ENCODE results near the gene BRINP3.

The BRINP3 gene

DNA sequence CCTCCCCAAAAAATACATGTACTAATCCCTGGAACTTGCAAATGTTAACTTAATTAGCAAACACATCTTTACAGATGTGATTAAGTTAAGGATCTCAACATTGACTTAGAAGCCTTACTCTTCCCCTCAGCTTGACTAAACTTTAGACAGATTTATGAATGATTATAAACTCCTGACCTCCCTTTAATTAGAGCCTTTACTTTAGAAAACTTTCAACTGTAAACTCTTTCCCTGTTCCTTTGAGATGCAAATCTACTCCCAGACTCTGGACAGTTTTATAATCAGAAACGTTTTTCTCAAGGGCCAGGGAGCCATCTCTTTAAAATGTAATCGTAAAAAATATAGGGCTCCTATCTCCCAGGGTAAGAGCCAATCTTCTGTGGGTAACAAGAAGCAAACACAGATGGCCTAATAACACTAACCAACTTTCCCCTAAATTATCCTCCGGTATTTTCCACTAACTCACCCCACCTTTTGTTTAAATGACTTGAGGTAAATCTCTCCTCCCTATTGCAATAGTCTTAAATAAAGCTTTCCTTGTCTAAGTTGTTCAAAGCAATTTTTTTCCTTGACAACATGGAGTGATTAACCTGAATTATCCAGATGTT lies 284.1 kb downstream of the BRINP3 start:
- H3K36me3 ChIP-seq (ENCODE audit: control insufficient read depth, insufficient read depth, low read length), result no peaks in the 10 kb centered on the region
- TF ChIP-seq, protein P1, sequence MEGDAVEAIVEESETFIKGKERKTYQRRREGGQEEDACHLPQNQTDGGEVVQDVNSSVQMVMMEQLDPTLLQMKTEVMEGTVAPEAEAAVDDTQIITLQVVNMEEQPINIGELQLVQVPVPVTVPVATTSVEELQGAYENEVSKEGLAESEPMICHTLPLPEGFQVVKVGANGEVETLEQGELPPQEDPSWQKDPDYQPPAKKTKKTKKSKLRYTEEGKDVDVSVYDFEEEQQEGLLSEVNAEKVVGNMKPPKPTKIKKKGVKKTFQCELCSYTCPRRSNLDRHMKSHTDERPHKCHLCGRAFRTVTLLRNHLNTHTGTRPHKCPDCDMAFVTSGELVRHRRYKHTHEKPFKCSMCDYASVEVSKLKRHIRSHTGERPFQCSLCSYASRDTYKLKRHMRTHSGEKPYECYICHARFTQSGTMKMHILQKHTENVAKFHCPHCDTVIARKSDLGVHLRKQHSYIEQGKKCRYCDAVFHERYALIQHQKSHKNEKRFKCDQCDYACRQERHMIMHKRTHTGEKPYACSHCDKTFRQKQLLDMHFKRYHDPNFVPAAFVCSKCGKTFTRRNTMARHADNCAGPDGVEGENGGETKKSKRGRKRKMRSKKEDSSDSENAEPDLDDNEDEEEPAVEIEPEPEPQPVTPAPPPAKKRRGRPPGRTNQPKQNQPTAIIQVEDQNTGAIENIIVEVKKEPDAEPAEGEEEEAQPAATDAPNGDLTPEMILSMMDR (IDR thresholded peaks at IDR 0.05; ENCODE audit: insufficient read depth, low read length, poor library complexity, severe bottlenecking), result no peak
- DNase-seq (ENCODE audit: extremely low read depth, insufficient read length), result no peak
- H3K4me3 ChIP-seq (replicated peaks; ENCODE audit: low read depth, low read length), result no peak overlapping the region
- H3K27me3 ChIP-seq (replicated peaks; ENCODE audit: control insufficient read depth, insufficient read depth, low read length), result no peaks in the 10 kb centered on the region

DNA sequence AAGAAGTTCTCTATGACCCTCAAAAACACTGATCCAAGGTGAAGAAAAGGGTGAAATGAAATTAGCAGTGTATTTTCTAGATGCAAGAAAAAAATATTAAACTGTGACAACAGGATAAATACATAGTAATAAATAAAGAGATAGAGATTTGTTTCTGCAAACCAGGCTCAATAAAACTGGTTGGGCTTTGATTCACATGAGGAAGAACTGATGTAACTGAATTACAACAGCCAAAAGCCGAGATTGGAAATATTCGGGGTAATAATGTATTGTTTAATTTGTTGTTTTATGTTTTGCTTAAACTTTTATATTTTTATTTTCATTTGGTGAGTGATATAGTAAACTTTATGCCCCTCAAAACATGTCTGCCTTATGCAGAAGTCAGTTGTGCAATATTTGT lies 285.0 kb downstream of the BRINP3 start:
- Histone ChIP-seq H3K36me3 (ENCODE audit: control insufficient read depth, insufficient read depth, low read length) (no peaks in the 10 kb centered on the region), H3K4me3 (replicated peaks; ENCODE audit: low read depth, low read length) (no peak overlapping the region), H3K27me3 (replicated peaks; ENCODE audit: control insufficient read depth, insufficient read depth, low read length) (no peaks in the 10 kb centered on the region)
- TF ChIP-seq, protein P1 (IDR thresholded peaks at IDR 0.05; ENCODE audit: insufficient read depth, low read length, poor library complexity, severe bottlenecking), result no peak
- no peak for DNase-seq (ENCODE audit: extremely low read depth, insufficient read length)

DNA sequence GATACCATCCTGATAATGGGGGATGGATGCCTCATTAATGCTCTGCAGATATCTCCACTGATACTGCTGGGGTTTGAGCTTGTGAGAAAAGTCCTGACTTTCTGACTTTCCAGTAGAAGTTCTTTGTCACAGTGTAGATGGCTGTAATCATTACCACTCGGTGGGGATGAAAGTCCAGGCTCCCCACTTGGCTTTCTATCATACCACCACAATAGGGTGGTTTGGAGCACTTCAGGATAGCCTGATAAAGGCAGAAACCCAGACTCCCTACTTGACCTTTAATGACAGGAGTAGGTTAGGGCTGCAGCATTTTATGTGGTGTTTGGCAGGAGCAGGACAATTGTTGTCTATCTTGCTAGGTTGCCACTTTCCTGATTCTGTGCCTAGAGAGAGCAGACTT lies 294.1 kb downstream of the BRINP3 start:
- DNase-seq (ENCODE audit: extremely low read depth, insufficient read length), result no peak
- TF ChIP-seq, protein P1 (IDR thresholded peaks at IDR 0.05; ENCODE audit: insufficient read depth, low read length, poor library complexity, severe bottlenecking), result no peak

GRCh38 chr1:190179817-190180216 lies 297.8 kb downstream of the BRINP3 start:
- Histone ChIP-seq H3K4me3 (replicated peaks; ENCODE audit: low read depth, low read length) (no peak overlapping the region), H3K36me3 (ENCODE audit: control insufficient read depth, insufficient read depth, low read length) (no peaks in the 10 kb centered on the region), H3K27me3 (replicated peaks; ENCODE audit: control insufficient read depth, insufficient read depth, low read length) (no peaks in the 10 kb centered on the region)
- TF ChIP-seq, protein P1 (IDR thresholded peaks at IDR 0.05; ENCODE audit: insufficient read depth, low read length, poor library complexity, severe bottlenecking), result no peak
- DNase-seq (ENCODE audit: extremely low read depth, insufficient read length), result no peak

More for the DNA sequence above, 294.1 kb downstream of the BRINP3 start:
- Histone ChIP-seq H3K36me3 (ENCODE audit: control insufficient read depth, insufficient read depth, low read length) (no peaks in the 10 kb centered on the region), H3K4me3 (replicated peaks; ENCODE audit: low read depth, low read length) (no peak overlapping the region), H3K27me3 (replicated peaks; ENCODE audit: control insufficient read depth, insufficient read depth, low read length) (no peaks in the 10 kb centered on the region)

DNA sequence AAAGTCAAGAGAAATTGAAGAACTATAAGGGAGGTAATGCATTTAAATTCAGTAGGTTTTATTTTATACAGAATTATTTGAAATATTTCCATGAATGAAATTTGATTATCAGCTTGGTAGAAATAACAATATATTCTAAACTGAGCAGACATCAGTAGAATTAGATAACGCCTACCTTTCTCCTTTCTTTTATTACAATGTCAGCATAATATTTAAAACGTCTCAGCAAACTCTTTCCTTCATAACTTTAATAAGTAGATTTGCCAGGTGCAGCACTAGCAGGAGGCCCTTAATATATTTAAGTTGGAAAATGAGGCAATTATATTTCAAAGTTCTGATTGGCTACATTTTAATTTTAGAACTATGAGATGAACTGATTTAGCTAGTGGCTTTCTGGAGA lies 298.8 kb downstream of the BRINP3 start:
- TF ChIP-seq, protein P1 (IDR thresholded peaks at IDR 0.05; ENCODE audit: insufficient read depth, low read length, poor library complexity, severe bottlenecking), result no peak
- DNase-seq (ENCODE audit: extremely low read depth, insufficient read length), result no peak
- no peaks in the 10 kb centered on the region for H3K36me3 ChIP-seq (ENCODE audit: control insufficient read depth, insufficient read depth, low read length)
- H3K27me3 ChIP-seq (replicated peaks; ENCODE audit: control insufficient read depth, insufficient read depth, low read length), result no peaks in the 10 kb centered on the region
- no peak overlapping the region for H3K4me3 ChIP-seq (replicated peaks; ENCODE audit: low read depth, low read length)

DNA sequence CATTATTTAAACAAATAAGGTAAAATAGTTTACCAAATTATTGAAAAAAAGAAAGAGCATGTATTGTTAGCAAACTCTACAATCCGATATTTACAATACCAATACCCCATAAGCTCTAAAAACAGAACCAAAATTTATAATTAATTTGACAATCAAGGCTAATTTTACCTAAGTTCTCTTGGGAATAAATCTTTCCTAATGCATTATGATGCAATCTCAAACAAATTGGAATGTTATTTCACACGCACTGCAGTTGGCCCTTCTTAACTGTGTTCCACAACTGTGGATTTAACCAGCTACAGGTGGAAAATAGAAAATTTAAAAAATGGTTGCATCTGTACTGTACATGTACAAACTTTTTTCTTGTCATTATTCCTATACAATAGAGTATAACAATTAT lies 300.1 kb downstream of the BRINP3 start:
- H3K4me3 ChIP-seq (replicated peaks; ENCODE audit: low read depth, low read length), result no peak overlapping the region

More for the DNA sequence above, 300.1 kb downstream of the BRINP3 start:
- Histone ChIP-seq H3K36me3 (ENCODE audit: control insufficient read depth, insufficient read depth, low read length) (no peaks in the 10 kb centered on the region), H3K27me3 (replicated peaks; ENCODE audit: control insufficient read depth, insufficient read depth, low read length) (no peaks in the 10 kb centered on the region)
- TF ChIP-seq, protein P1 (IDR thresholded peaks at IDR 0.05; ENCODE audit: insufficient read depth, low read length, poor library complexity, severe bottlenecking), result no peak
- DNase-seq (ENCODE audit: extremely low read depth, insufficient read length), result no peak
